K562 (cell line): ENCODE results near the gene SSR2. TPM values are rescaled to one million over a fixed set of nuclear protein-coding genes. Genes with fewer than 3 reads are reported as not detected.
A peak's percentile ranks its signal among the peaks of the same experiment; 100 is the strongest.

Experiments used
- ATAC-seq: fragments of 200-7000 bp; cut with Tn5 transposase; 3 replicates; pipeline ENCODE4 v1.9.1; 2020; ENCODE audit warnings: moderate library complexity
- BruUV-seq: library from RNA; stranded (reverse); fragments of 400-500 nt; replicated peaks from 2 replicates; lab custom pipeline; 2021; lab: Mats Ljungman, UMichigan
- CTCF ChIA-PET: fragments of 300-600 bp; formaldehyde crosslinking; extraction: SDS; loops from one replicate; lab custom pipeline; 2021; ENCODE audit warnings: low intra/inter-chr PET ratio; lab: Yijun Ruan, JAX
- POLR2A ChIA-PET: fragments of 300-600, 350-650 bp; sonication (Branson Sonifier 250); formaldehyde crosslinking; extraction: SDS; loops from one replicate; lab custom pipeline; 2021; ENCODE audit warnings: antibody characterized with exemption, inconsistent platforms; lab: Yijun Ruan, JAX
- DNase-seq, 4 experiments: peaks; one replicate each; pipeline versions ENCODE4 v3.0.0 to v3.0.0-alpha.2; 2011 to 2018; ENCODE audit warnings: low spot score in 3 of 4, mixed read lengths in 3 of 4; ENCODE audit errors: extremely low read depth in 1 of 4
- FAIRE-seq: peaks from 2 replicates; lab custom pipeline; 2011; peaks lifted over from hg19 to GRCh38; lab: Jason Lieb, UNC
- H2AFZ ChIP-seq: 2 replicates; pipeline ENCODE4 v1.6.0; 2011; ENCODE audit warnings: low read depth, low read length, control low read depth, inconsistent platforms
- H3K27ac ChIP-seq: fragments of 200-600 bp; 3 replicates; pipeline ENCODE4 v1.8.0; 2011; ENCODE audit warnings: low read depth, mild to moderate bottlenecking, control low read depth, inconsistent platforms, low read length, moderate library complexity, mixed read lengths; ENCODE audit errors: extremely low read depth
- H3K27me3 ChIP-seq, 2 experiments: fragments of 300-600 bp in 1 of 2; 2 replicates in 1 of 2; 3 replicates in 1 of 2; pipeline versions ENCODE4 v1.6.0 to v1.8.0; 2011; ENCODE audit warnings: inconsistent platforms in 2 of 2, low read length in 2 of 2, mild to moderate bottlenecking in 1 of 2, mixed read lengths in 1 of 2, moderate library complexity in 1 of 2; ENCODE audit not compliant: control insufficient read depth in 2 of 2, insufficient read depth in 2 of 2
- H3K36me3 ChIP-seq: fragments of 300-600 bp; 3 replicates; pipeline ENCODE4 v1.8.0; 2011; ENCODE audit warnings: mild to moderate bottlenecking, low read length, inconsistent platforms; ENCODE audit not compliant: control insufficient read depth, insufficient read depth
- H3K4me1 ChIP-seq, 2 experiments: fragments of 200-600 bp in 1 of 2; replicated peaks in 1 of 2; 2 replicates in 1 of 2; 3 replicates in 1 of 2; pipeline versions ENCODE4 v1.5.1 to v1.8.0; 2011; ENCODE audit warnings: inconsistent platforms in 2 of 2, low read length in 2 of 2, mild to moderate bottlenecking in 1 of 2, mixed read lengths in 1 of 2, moderate library complexity in 1 of 2; ENCODE audit not compliant: control insufficient read depth in 2 of 2, insufficient read depth in 2 of 2
- H3K4me2 ChIP-seq: 2 replicates; pipeline ENCODE4 v1.6.1; 2011; ENCODE audit warnings: low read length, control low read depth, inconsistent platforms, mixed read lengths; ENCODE audit not compliant: insufficient read depth
- H3K4me3 ChIP-seq: fragments of 200-600 bp; sonication (generic), shearing (Covaris generic); 2 replicates; pipeline ENCODE4 v1.5.1; 2016; ENCODE audit warnings: control low read depth, inconsistent platforms
- H3K79me2 ChIP-seq: fragments of 200-600 bp; 3 replicates; pipeline ENCODE4 v1.8.0; 2011; ENCODE audit warnings: low read length, inconsistent platforms; ENCODE audit not compliant: control insufficient read depth, insufficient read depth
- H3K9ac ChIP-seq, 2 experiments: 2 replicates each; pipeline versions ENCODE4 v1.6.0 to v1.6.1; 2011; ENCODE audit warnings: low read depth in 2 of 2, low read length in 2 of 2, control low read depth in 1 of 2, inconsistent platforms in 1 of 2, mild to moderate bottlenecking in 1 of 2, mixed read lengths in 1 of 2; ENCODE audit not compliant: insufficient read depth in 1 of 2
- H3K9me1 ChIP-seq: one replicate; pipeline ENCODE4 v1.6.0; 2011; ENCODE audit warnings: inconsistent platforms, mild to moderate bottlenecking, low read length, moderate library complexity; ENCODE audit not compliant: control insufficient read depth, insufficient read depth
- H3K9me3 ChIP-seq: replicated peaks from 2 replicates; pipeline ENCODE4 v1.5.1; 2011; ENCODE audit warnings: low read depth, low read length, inconsistent platforms; ENCODE audit not compliant: control insufficient read depth, insufficient read depth
- H4K20me1 ChIP-seq: replicated peaks from 2 replicates; pipeline ENCODE4 v1.6.1; 2011; ENCODE audit warnings: low read length, inconsistent platforms, mixed read lengths; ENCODE audit not compliant: control insufficient read depth, insufficient read depth
- ATF7 ChIP-seq: fragments of 450-650 bp; IDR thresholded peaks from 2 replicates; pipeline ENCODE4 v1.7.1; 2014; ENCODE audit warnings: mild to moderate bottlenecking, moderate library complexity
- DMBX1 ChIP-seq: fragments of 250-450 bp; sonication (Bioruptor Pico); IDR thresholded peaks from 2 replicates; pipeline ENCODE4 v1.8.0; 2022; ENCODE audit warnings: inconsistent platforms, mild to moderate bottlenecking, moderate library complexity, borderline replicate concordance
- FOXA3 ChIP-seq, 2 experiments: fragments of 450-650 bp in 1 of 2; sonication (generic) in 1 of 2; formaldehyde crosslinking; IDR thresholded peaks in 1 of 2; conservative IDR thresholded peaks in 1 of 2; 2 replicates each; pipeline versions ENCODE4 v1.4.0 to v1.8.0; 2020 to 2022; ENCODE audit warnings: mild to moderate bottlenecking in 2 of 2, missing genetic modification reagents in 1 of 2
- FUS ChIP-seq: fragments of 200-400 bp; formaldehyde crosslinking; optimal IDR thresholded peaks from 2 replicates; pipeline ENCODE3; 2017; ENCODE audit warnings: low read depth, low read length
- POLR2G ChIP-seq: fragments of 200-400 bp; formaldehyde crosslinking; IDR thresholded peaks from 2 replicates; pipeline ENCODE4 v1.6.1; 2017; ENCODE audit warnings: low read depth, mild to moderate bottlenecking, antibody characterized with exemption, low read length, moderate library complexity
- SRSF9 ChIP-seq: fragments of 200-400 bp; formaldehyde crosslinking; IDR thresholded peaks from 2 replicates; pipeline ENCODE4 v1.6.1; 2017; ENCODE audit warnings: low read depth, low read length, borderline replicate concordance
- ZNF121 ChIP-seq: sonication (generic); formaldehyde crosslinking; conservative IDR thresholded peaks from 2 replicates; pipeline ENCODE4 v1.8.0; 2022; ENCODE audit warnings: missing genetic modification reagents
- ZNF217 ChIP-seq: sonication (generic); formaldehyde crosslinking; IDR thresholded peaks from 2 replicates; pipeline ENCODE4 v1.8.0; 2022; ENCODE audit warnings: mild to moderate bottlenecking, missing genetic modification reagents
- ZNF280B ChIP-seq: fragments of 250-450 bp; sonication (Bioruptor Pico); IDR thresholded peaks from 2 replicates; pipeline ENCODE4 v1.5.1; 2021; ENCODE audit warnings: mild to moderate bottlenecking
- ZNF318 ChIP-seq, 2 experiments: fragments of 450-650 bp; IDR thresholded peaks; 2 replicates each; pipeline ENCODE4 v1.6.1; 2016; ENCODE audit warnings: mild to moderate bottlenecking in 2 of 2, borderline replicate concordance in 1 of 2, low read depth in 1 of 2, moderate library complexity in 1 of 2
- ZNF444 ChIP-seq: fragments of 250-450 bp; sonication (Bioruptor Pico); IDR thresholded peaks from 2 replicates; pipeline ENCODE4 v1.4.0; 2020; ENCODE audit warnings: mild to moderate bottlenecking, moderate library complexity
- WGBS: fragments of 100-300 bp; shearing (Covaris generic); methylation state at CpG from one replicate; pipeline ENCODE4 v1.1.6; 2016; ENCODE audit warnings: low coverage, mixed read lengths; ENCODE audit not compliant: insufficient coverage; ENCODE audit errors: missing lambda C conversion rate; 5-methylcytosine and 5-hydroxymethylcytosine counted together
- in situ Hi-C: fragments of 300-500 bp; cut with MboI; formaldehyde crosslinking; loops from 4 replicates; pipeline ENCODE4 v1.15.0; 2018; ENCODE audit warnings: inconsistent platforms, mixed read lengths
- intact Hi-C: fragments of 100-400 bp; cut with micrococcal nuclease; formaldehyde crosslinking; loops from 2 replicates; pipeline ENCODE4 v1.14.2; 2022
- polyA plus RNA-seq, 8 experiments: library from polyadenylated mRNA; depleted of rRNA in 4 of 8; stranded (reverse) in 5 of 8; unstranded in 3 of 8; fragments of >200 nt; fragmentation: Nextera tagmentation in 2 of 8; fragmentation: Illumina TruSeq in 1 of 8; extraction: Ambion mirVana in 2 of 8; extraction: Trizol in 1 of 8; gene quantifications; 2 replicates each; pipeline versions ENCODE4 v1.2.1 to v1.2.3, GENCODE V29; 2011 to 2014; ENCODE audit warnings: inconsistent platforms in 1 of 8, missing spikeins in 1 of 8
- total RNA-seq, 7 experiments: library from RNA; depleted of rRNA in 6 of 7; stranded (reverse); fragments of >200 nt in 6 of 7; fragmentation: Illumina TruSeq in 2 of 7; extraction: Trizol in 2 of 7; gene quantifications; 2 replicates each; pipeline versions ENCODE4 v1.2.1 to v1.2.3, GENCODE V29; 2011 to 2021; ENCODE audit warnings: low replicate concordance in 1 of 7

The SSR2 gene
- total and polyA plus RNA-seq, 9 of the 15 experiments (the other 6 are each of a cell fraction or from before 2014, with no cell fraction given), result 161 to 411 (median 240) TPM

DNA sequence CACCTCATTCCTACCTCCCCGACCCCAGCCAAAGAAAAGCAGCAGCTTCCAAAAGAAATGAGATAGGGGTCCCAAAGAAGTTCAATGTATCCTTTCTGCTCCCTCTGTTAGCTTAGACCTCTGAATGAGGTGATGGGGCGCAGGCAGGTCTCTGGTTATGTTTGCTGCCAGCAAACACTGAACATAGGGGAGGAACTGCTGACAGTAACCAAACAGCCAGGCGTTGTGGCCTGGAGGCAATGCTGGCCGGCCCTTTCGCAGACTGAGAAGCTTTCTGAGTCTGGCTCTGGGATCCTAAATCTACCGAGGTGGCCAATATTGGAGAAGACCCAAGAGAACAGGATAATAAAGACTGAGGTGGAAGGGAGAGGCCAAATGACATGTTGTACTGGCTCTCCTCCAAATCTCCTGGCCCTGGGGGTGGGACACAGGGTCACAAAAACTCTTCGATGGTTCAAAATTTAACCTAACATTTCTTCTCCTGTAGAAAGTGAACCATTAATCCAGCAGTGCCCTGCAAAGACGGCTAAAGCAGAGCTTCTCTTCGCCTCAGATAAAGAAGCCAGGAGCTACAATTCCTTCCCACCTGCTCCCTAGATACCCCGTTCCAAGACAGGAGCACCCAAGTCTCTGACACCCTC is 19.6 kb downstream of the SSR2 start (continued):
- TF ChIP-seq ZNF121 (CRISPR knock-in tag) (no peak), ATF7 (0 out of 2 replicates have a peak, but pooled peaks have one; percentile 14), ZNF444 (no peak), DMBX1 (CRISPR knock-in tag) (no peak), FUS (no peak), FOXA3 (CRISPR knock-in tag; conservative IDR thresholded peaks at IDR 0.05 in 1 of 2, IDR thresholded peaks at IDR 0.05 in 1 of 2) (no peak), POLR2G (no peak)

DNA sequence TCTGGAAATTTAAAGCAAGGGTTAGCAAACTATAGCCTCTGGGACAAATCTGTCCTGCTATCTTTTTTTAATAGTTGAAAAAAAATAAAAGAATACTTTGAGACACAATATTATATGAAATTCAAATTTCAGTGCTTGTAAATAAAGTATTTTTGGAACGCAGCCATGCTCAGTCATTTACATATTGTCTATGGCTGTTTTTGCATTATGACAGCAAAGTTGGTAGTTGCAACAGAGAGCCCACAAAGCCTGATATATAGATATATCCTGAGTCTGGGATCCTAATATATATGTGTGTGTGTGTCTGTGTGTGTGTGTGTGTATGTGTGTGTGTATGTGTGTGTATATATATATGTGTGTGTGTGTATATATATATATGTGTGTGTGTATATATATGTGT is 20.8 kb downstream of the SSR2 start:
- 30% methylated on average over 1 of the region's 1 CpG for WGBS
- H3K9ac ChIP-seq, result no peak overlapping the region
- no peak overlapping the region for H3K4me2 ChIP-seq
- no peaks in the 10 kb centered on the region for H3K27me3 ChIP-seq
- ATAC-seq, result no peak
- no peak overlapping the region for H3K27ac ChIP-seq
- no peaks in the 10 kb centered on the region for H3K79me2 ChIP-seq
- ChIA-PET POLR2A (no interaction called here), CTCF (no interaction called here)
- H4K20me1 ChIP-seq, result no peaks in the 10 kb centered on the region
- BruUV-seq, result no TSS peak
- H3K36me3 ChIP-seq, result no peaks in the 10 kb centered on the region
- DNase-seq, result no peak
- H3K4me1 ChIP-seq, result peaks cover 22 to 34% of the 10 kb centered on the region in 2 experiments; a peak in 4 of 5 replicates
- in situ Hi-C loops (no loop called here), intact Hi-C loops (loop anchor here (5.0 kb wide), 1 partner anchor 67 kb away; no protein-coding TSS in a partner anchor)
- H3K9me3 ChIP-seq, result no peaks in the 10 kb centered on the region
- no peak overlapping the region for H3K4me3 ChIP-seq
- H3K9me1 ChIP-seq, result no peaks in the 10 kb centered on the region
- H2AFZ ChIP-seq, result no peak overlapping the region
- FAIRE-seq, result no peak
- TF ChIP-seq ZNF318 (IDR thresholded peaks at IDR 0.05; ENCODE audit: borderline replicate concordance in 1 of 2, low read depth in 1 of 2), result no peak
- TF ChIP-seq FUS, result no peak
- TF ChIP-seq ZNF280B (CRISPR knock-in tag), result no peak
- TF ChIP-seq SRSF9, result no peak
- TF ChIP-seq ZNF217 (CRISPR knock-in tag), result no peak
